CD4-positive, alpha-beta T cell treated with Interleukin-2 at 100 ng/mL for 4 hours (primary cell): ENCODE measurements around the gene ME3.
"Not testable (repeated sequence)": the region's sequence is repeated elsewhere in the genome, so short reads cannot be mapped to it uniquely, and the experiment has no call there.

Experiments
- DNase-seq: peaks from one replicate; pipeline ENCODE4 v3.0.0-alpha.2; 2020; ENCODE audit warnings: low spot score

ME3 gene

DNA sequence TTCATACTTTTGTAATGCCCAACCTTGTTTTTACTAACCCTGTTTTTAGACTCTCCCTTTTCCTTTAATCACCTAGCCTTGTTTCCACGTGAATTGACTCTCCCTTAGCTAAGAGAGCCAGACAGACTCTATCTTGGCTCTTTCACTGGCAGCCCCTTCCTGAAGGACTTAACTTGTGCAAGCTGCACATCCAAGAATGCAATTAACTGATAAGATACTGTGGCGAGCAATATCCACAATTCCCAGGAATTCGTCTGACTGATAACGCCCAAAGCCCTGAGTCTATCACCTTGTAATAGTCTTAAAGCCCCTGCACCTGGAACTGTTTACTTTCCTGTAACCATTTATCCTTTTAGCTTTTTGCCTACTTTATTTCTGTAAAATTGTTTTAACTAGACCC lies 248.9 kb downstream of the ME3 start:
- not testable (repeated sequence) for DNase-seq

DNA sequence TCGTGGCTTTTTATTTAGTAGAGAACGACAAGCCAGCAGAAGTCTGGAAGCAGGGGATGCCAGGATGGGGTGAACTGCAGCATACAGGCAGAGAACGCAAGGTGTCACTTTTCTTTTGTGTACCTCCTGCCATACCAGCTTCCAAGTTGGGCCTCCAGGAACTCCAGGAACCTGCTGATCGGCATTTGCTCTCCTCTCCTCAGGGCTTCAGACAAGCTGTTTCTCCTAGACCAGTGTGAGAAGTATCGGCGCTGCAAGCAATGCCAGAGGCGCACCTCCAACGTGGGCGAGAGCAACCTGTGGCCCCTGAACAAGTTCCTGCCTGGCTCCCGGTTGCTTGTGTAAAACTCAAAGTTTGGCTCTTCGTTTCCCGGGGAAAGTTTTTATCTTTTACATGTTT lies 250.0 kb downstream of the ME3 start:
- no peak for DNase-seq

DNA sequence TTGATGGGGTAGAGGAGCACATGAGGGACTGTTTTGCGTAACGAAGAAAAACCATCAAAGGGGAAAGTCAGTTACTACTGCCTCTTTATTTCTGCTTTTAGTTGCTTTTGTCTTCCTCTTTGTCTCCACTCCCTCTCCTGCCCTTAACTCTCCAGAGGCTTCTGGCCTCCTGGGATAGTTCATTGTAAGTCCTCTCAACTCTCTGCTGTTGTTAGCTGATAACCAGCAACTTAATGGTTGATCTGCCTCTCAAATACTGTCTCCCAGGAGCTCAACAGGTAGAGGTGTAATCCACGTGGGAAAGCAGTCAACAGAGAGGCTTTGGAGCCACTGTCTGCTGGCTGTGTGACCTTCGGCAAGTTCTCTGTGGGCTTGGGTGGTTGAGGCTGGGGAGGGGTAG lies 250.5 kb downstream of the ME3 start:
- no peak for DNase-seq

DNA sequence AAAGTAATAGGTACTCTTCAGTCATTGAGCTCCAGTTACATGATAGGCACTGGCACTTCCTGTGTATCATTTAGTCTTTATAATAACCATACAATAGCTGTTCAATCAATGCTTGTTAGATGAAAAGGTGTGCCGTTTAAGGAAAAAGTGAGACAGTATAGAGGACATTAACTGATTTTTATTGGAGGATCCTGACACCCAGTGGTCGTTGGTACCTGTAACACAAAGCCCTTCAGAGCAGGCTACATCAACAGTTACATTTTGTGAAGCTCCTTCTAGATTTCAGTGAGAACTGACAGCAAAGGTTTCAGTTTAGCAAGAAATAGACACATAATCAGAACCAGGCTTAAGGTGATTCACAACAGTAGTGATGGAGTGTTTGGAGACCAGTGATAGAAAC lies 253.5 kb downstream of the ME3 start:
- no peak for DNase-seq

DNA sequence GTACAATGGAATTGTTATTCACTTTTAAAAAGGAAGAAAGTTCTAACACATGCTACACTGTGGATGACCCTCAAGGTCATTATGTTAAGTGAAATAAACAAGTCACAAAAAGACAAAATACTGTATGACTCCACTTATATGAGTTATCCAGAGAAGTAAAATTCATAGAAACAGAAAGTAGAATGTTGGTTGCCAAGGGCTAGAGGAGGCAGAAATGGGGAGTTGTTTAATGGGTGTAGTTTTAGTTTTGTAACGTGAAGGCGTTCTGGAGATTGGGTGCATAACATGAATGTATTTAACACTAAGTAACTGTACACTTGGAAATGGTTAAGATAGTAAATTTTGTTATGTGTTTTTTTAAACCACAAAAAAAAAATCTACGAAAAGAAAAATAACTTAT lies 253.9 kb downstream of the ME3 start:
- no peak for DNase-seq

DNA sequence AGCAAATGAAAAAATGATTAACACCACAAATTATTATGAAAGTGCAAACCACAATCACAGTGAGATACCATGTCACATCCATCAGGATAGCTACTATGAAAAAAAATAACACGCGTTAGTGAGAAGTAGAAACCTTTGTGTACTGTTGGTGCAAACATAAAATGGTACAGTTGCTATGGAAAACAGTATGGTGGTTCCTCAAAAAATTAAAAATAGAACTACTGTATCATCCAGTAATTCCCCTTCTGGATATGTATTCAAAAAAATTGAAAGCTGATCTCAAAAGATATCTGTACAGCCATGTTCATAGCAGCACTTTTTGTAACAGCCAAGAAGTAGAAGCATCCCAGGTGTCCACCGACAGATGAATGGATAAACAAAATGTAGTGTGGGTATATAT lies 254.3 kb downstream of the ME3 start:
- DNase-seq = no peak

DNA sequence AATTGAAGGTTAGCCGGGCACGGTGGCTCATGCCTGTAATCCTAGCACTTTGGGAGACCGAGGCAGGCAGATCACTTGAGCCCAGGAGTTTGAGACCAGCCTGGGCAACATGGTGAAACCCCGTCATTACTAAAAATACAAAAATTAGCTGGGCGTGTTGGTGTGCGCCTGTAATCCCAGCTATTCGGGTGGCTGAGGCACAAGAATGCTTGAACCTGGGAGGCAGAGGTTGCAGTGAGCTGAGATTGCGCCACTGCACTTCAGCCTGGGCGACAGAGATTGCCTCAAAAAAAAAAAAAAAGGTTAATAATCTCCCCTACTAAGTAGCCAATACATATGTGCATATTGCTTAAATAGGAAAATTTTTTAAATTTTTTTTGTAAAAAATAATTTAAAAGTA lies 255.5 kb downstream of the ME3 start:
- not testable (repeated sequence) for DNase-seq

DNA sequence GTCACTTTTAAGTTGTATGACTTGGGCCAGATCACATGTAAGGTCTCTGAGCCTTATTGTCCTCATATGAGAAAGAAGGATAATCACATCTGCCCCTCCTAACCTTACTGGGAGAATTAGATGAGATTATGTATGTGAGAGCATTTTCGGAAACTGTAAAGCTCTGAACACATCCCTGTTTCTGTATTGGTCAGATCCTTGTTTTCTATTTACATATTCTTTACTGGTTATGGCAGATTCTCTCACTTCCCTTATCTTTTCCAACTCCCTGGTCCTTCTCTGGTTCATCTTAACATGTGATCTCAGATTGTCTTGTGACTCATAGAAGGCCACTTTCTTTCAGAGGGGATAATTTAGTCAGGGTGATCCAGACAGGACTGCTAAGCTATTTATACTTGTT lies 255.9 kb downstream of the ME3 start:
- no peak for DNase-seq

DNA sequence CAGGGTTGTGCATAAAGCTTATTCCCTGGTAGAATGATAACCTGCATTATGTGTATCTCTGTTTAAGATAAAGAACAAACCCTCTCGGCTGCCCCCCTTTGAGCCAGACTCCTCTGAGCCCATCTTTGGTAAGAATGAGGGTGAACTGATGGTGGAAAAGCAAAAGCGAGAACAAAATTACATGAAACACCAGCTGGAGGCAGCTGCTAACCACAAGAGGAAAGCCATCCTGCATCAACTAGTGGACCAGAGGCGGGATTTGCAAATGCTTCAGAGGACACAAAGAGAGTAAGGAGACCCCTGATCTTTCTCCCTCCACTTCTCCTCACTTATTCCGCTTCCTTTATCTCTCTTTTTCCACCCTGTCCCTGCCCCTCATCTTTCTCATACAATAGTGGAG lies 257.4 kb downstream of the ME3 start:
- no peak for DNase-seq

DNA sequence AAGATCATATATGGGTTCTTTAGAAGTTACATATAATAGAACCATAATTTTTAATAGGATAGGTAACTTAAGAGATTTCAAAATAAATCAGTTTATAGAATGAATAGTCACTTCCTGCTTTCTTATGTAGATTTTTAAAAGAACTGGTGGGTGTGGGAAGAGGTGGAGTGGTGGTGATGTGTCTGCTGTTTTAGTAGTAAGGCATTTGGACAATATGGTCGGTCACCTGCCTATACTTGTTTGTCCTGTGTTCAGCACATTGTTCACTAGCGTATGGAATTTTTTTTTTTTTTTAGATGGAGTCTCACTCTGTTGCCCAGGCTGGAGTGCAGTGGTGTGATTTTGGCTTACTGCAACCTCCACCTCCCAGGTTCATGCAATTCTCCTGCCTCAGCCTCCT lies 258.4 kb downstream of the ME3 start:
- DNase-seq = no peak

DNA sequence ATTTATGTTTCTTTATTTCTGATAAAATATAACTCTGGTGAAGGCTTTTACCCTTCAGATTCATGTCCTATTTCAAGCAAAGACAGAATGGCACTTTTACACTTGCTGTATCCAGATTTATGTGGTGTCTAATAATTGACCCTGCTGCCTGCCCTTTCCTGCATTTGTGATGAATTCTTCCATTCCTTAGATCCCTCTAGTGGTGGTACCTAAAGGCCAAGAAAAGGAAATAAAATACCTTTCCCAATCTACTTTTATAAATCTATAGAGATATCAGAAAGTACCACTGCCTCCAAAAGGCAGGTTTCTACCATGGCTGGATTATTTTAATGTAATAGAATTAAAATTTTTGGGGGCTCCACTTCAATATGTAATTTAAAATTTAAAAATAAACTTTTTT lies 263.6 kb downstream of the ME3 start:
- DNase-seq = no peak

DNA sequence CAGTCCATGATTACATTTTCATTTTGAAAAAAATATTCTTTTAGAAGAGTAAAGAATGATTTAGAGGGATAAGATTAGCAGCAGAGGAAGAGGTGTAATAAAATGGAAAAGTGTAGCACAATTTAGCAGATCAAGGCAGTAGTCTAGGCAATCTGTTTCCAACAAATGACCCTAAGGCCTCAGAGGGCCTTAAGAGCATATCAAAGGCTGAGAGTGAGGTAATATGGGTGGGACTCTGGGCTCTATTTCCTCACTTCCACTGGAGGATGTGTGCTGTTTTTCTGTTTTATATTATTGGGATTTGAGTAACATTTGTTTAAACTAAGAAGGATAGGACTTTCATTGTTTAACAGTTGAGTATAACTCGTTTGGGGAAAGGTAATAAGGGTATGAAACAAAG lies 269.0 kb downstream of the ME3 start:
- no peak for DNase-seq

DNA sequence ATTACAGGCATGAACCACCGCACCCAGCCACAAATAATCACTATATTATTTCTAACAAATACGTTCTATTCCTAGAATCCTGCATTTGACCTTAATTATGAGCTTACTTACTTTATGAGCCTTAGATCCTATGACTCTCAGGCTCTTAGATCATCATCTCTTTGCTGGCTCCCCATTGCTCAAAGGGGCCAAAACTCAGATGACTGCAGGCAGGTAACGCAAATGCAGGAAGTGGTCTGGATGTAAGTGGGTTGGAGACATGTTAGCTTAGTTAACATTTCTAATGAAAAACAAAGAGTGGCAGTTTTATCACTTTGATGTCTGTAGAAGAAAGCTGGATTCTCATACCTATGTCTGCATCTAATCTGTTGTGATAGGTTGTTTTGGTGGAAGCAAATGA lies 274.3 kb downstream of the ME3 start:
- no peak for DNase-seq

DNA sequence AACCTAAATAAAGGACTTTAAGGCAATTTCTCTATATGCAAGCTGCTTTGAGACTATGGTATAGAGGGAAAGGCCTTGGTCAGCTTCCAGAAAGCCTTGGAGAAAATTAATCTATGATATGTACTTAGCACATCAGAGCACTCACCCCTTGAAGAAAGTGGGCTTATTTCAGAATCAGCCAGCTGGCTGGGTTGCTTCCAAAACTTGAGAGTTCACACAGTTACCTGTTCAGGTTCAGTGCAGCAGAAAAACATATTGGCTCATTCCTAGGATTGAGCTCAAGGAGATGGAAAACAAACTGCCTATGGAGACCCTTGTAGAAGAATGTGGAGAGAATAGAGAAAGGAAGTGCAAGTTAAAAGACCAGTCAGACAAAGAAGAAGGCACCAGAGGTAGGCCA lies 275.1 kb downstream of the ME3 start:
- DNase-seq = no peak

DNA sequence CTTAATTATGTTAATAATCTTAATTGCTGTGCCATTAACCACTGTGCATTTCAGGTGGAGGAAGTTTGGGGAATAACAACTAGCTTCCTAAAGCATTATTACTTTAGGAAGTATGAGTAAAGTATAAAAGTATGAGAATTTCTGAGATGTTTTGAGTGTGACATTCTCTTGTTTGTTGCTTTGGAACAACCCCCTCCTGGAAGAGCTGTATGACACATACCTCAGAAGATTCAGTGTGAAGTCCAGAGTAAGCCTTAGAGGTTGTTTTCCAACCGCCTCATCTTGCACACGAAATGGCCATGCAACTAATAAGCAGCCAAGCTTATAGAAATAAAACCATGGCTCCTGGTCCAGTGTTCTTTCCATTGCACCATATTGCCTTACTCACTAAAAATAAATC lies 276.0 kb downstream of the ME3 start:
- DNase-seq = no peak

DNA sequence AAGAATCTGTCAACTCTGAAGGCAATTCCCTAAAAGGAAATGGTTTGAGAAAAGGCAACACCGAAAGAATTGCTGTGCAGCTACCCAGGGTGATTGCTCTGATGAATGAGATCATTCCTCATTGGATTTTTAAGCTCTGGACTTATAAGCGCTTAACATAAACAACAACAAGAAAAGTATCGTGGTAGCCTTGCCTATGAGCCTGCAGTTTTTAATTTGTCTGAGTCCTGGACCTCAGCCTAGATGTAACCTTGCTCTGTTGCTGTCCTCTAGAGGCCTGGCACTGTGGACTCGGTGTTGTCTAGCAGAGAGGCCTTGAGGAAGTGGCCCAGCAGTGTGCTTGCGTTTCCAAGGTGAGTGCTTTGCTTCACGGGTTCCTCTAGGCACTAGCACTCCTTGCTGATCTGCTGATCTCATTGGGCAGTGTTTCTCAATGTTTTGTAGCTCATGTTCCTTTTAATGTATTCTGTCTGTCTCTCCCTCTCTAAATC lies 277.3 kb downstream of the ME3 start:
- no peak for DNase-seq
